Measurements from ENCODE around the gene C11orf86. TPM values are rescaled to one million over a fixed set of nuclear protein-coding genes. Genes with fewer than 3 reads are reported as not detected.
A peak's percentile ranks its signal among the peaks of the same experiment; 100 is the strongest.

Gene C11orf86
- total RNA-seq, 1 experiment from 2014 or later = 0.25 TPM

GRCh38 chr11:67022341-67022933 is 47.3 kb downstream of the C11orf86 start:
- Histone ChIP-seq H3K9ac (ENCODE audit: low read length) (peak overlapping the region; percentile 47), H3K36me3 (ENCODE audit: control insufficient read depth in 1 of 2, insufficient read depth in 2 of 2, low read length in 2 of 2) (no peaks in the 10 kb centered on the region), H3K27ac (ENCODE audit: low read depth, low read length) (peak overlapping the region; percentile 70), H4K20me1 (ENCODE audit: insufficient read depth) (no peaks in the 10 kb centered on the region), H2AFZ (ENCODE audit: low read depth, low read length, poor library complexity, severe bottlenecking) (peak overlapping the region; percentile 30), H3K27me3 (ENCODE audit: insufficient read depth, low read length) (no peaks in the 10 kb centered on the region), H3K9me2 (ENCODE audit: insufficient read depth) (no peaks in the 10 kb centered on the region), H3K79me2 (ENCODE audit: insufficient read depth, low read length) (no peaks in the 10 kb centered on the region), H3K4me1 (ENCODE audit: control insufficient read depth in 1 of 2, insufficient read depth in 2 of 2, low read length in 2 of 2) (peaks cover 40 to 49% of the 10 kb centered on the region in 2 experiments), H3K4me2 (ENCODE audit: low read length) (peak overlapping the region; percentile 72), H3K9me3 (ENCODE audit: control insufficient read depth in 1 of 2, insufficient read depth in 1 of 2, low read depth in 1 of 2, low read length in 2 of 2) (no peaks in the 10 kb centered on the region), H3K4me3 (replicated peaks in 1 of 2; ENCODE audit: low read depth in 1 of 2, low read length in 2 of 2) (peak overlapping the region; percentile 37 to 55)
- CTCF ChIA-PET = interaction anchor here (0.6 to 1.7 kb wide), 25 partner anchors 9 to 383 kb away, joined by 3 to 6 read pairs (median 3); no protein-coding TSS in a partner anchor
- RAD21 ChIA-PET (ENCODE audit: low non-redundant PET in 1 of 2, low total read pairs in 2 of 2, uncharacterized antibody in 2 of 2, unreplicated experiment in 2 of 2) = interaction anchor here (0.6 to 1.8 kb wide), 6 partner anchors 25 to 637 kb away, joined by 3 to 6 read pairs (median 4); no protein-coding TSS in a partner anchor
- BruUV-seq (replicated peaks) = no TSS peak
- DNase-seq (ENCODE audit: low read depth, low spot score) (peak; percentile 75), ATAC-seq (peak; percentile 77)
- POLR2A ChIA-PET = interaction anchor here (0.7 to 1.0 kb wide), 4 partner anchors 11 to 633 kb away, joined by 3 read pairs; no protein-coding TSS in a partner anchor
- intact Hi-C loops (cut with micrococcal nuclease) = loop anchor here (5.0 kb wide), 3 partner anchors 35 to 615 kb away; no protein-coding TSS in a partner anchor
- TF ChIP-seq SRF (IDR thresholded peaks at IDR 0.05; ENCODE audit: low read depth) (no peak), JUND (IDR thresholded peaks at IDR 0.05) (peak; percentile 83), YY1 (IDR thresholded peaks at IDR 0.05; ENCODE audit: extremely low read depth, insufficient replicate concordance, low read depth, low read length) (peak; percentile 27), ELF1 (IDR thresholded peaks at IDR 0.05; ENCODE audit: borderline replicate concordance, low read depth) (no peak; the same call in 1 of the 2 replicates), FOSL1 (IDR thresholded peaks at IDR 0.05; ENCODE audit: low read depth) (peak; percentile 84), SIN3A (IDR thresholded peaks at IDR 0.05; ENCODE audit: low read depth) (no peak), RAD21 (IDR thresholded peaks at IDR 0.05; ENCODE audit: low read depth) (0 out of 2 replicates have a peak, but pooled peaks have one; percentile 24), CEBPB (IDR thresholded peaks at IDR 0.05; ENCODE audit: low read depth) (no peak), SP1 (IDR thresholded peaks at IDR 0.05; ENCODE audit: low read depth) (peak; percentile 90), REST (IDR thresholded peaks at IDR 0.05; ENCODE audit: low read depth) (no peak), EZH2 (IDR thresholded peaks at IDR 0.05) (no peak), CBX3 (IDR thresholded peaks at IDR 0.05; ENCODE audit: low read depth) (peak; percentile 68; the same call in 1 of the 2 replicates), ZNF274 (IDR thresholded peaks at IDR 0.05; ENCODE audit: low read depth, low read length) (no peak), MAX (IDR thresholded peaks at IDR 0.05) (peak; percentile 75), EZH2phosphoT487 (IDR thresholded peaks at IDR 0.05; ENCODE audit: borderline replicate concordance) (no peak), POLR2A (IDR thresholded peaks at IDR 0.05; ENCODE audit: borderline replicate concordance, extremely low read depth, insufficient read depth, insufficient read length) (no peak), ZBTB33 (IDR thresholded peaks at IDR 0.05; ENCODE audit: extremely low read depth, insufficient replicate concordance, low read length) (no peak), EGR1 (IDR thresholded peaks at IDR 0.05; ENCODE audit: low read depth) (peak; percentile 100)
- TF ChIP-seq, protein P1, sequence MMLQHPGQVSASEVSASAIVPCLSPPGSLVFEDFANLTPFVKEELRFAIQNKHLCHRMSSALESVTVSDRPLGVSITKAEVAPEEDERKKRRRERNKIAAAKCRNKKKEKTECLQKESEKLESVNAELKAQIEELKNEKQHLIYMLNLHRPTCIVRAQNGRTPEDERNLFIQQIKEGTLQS (IDR thresholded peaks at IDR 0.05) = no peak
- TF ChIP-seq, protein P2, sequence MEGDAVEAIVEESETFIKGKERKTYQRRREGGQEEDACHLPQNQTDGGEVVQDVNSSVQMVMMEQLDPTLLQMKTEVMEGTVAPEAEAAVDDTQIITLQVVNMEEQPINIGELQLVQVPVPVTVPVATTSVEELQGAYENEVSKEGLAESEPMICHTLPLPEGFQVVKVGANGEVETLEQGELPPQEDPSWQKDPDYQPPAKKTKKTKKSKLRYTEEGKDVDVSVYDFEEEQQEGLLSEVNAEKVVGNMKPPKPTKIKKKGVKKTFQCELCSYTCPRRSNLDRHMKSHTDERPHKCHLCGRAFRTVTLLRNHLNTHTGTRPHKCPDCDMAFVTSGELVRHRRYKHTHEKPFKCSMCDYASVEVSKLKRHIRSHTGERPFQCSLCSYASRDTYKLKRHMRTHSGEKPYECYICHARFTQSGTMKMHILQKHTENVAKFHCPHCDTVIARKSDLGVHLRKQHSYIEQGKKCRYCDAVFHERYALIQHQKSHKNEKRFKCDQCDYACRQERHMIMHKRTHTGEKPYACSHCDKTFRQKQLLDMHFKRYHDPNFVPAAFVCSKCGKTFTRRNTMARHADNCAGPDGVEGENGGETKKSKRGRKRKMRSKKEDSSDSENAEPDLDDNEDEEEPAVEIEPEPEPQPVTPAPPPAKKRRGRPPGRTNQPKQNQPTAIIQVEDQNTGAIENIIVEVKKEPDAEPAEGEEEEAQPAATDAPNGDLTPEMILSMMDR (IDR thresholded peaks at IDR 0.05 in 2 of 3, conservative IDR thresholded peaks at IDR 0.05 in 1 of 3; ENCODE audit: borderline replicate concordance in 1 of 3, insufficient read depth in 1 of 3, low read depth in 2 of 3, low read length in 2 of 3) = no peak
